ENCODE measurements around the gene SMCO2.
A peak's percentile ranks its signal among the peaks of the same experiment; 100 is the strongest.

The SMCO2 gene

DNA sequence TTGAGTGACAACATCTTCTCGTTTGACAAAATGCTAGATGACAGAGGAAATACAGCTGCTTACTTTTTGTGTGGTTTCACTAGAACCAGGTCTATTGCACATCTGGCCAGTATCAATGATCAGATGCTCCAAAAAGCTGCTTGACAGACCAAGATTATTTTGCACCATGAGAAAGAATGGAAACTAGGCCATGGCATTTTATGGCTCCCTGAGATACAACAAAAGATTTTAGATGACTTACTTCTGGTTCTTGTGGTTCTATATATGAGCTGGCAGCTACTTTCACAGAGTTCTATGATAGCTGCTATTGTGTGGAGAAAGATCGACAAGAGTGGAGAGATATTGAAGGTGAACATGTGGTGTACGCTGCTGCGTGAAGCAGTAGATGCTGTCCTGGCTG, 51.6 kb downstream of the SMCO2 start:
- Histone ChIP-seq H3K4me1 (ENCODE audit: insufficient read depth, insufficient read length) (no peaks in the 10 kb centered on the region), H3K27me3 (ENCODE audit: insufficient read depth, insufficient read length) (no peaks in the 10 kb centered on the region), H3K9me3 (ENCODE audit: insufficient read depth, low read length) (no peaks in the 10 kb centered on the region), H3K9ac (ENCODE audit: insufficient read length, low read depth) (no peak overlapping the region), H3K36me3 (ENCODE audit: insufficient read depth, insufficient read length, low read length) (no peaks in the 10 kb centered on the region), H3K4me3 (ENCODE audit: insufficient read length, low read depth) (no peak overlapping the region)
- DNase-seq (ENCODE audit: low read depth, low spot score) = no peak
- TF ChIP-seq ZNF274 (IDR thresholded peaks at IDR 0.05; ENCODE audit: low read depth, low read length) = no peak
- TF ChIP-seq YY1 (IDR thresholded peaks at IDR 0.05; ENCODE audit: insufficient read depth, insufficient read length) = no peak
- TF ChIP-seq SUZ12 (IDR thresholded peaks at IDR 0.05; ENCODE audit: extremely low read depth, insufficient read depth, insufficient read length) = no peak

DNA sequence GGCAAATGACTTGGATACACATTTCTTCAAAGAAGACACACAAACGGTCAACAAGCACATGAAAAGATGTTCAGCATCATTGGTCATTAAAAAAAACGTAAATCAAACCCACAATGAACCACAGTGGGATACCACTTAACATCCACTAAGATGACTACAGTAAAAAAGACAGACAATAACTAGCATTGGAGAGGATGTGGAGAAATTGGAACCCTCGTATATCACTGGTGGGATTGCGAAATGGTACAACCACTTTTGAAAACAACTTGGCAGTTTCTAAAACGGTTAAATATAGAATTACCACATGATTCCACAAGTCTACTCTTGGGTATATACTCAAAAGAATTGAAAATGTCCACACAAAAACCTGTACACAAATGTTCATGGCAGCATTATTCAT, 52.2 kb downstream of the SMCO2 start:
- DNase-seq (ENCODE audit: low read depth, low spot score) = no peak
- no peaks in the 10 kb centered on the region for H3K27me3 ChIP-seq (ENCODE audit: insufficient read depth, insufficient read length)
- no peaks in the 10 kb centered on the region for H3K4me1 ChIP-seq (ENCODE audit: insufficient read depth, insufficient read length)
- no peak overlapping the region for H3K4me3 ChIP-seq (ENCODE audit: insufficient read length, low read depth)
- H3K9me3 ChIP-seq (ENCODE audit: insufficient read depth, low read length) = no peaks in the 10 kb centered on the region
- TF ChIP-seq ZNF274 (IDR thresholded peaks at IDR 0.05; ENCODE audit: low read depth, low read length) (no peak), YY1 (IDR thresholded peaks at IDR 0.05; ENCODE audit: insufficient read depth, insufficient read length) (no peak), SUZ12 (IDR thresholded peaks at IDR 0.05; ENCODE audit: extremely low read depth, insufficient read depth, insufficient read length) (no peak)
- H3K9ac ChIP-seq (ENCODE audit: insufficient read length, low read depth) = no peak overlapping the region
- no peaks in the 10 kb centered on the region for H3K36me3 ChIP-seq (ENCODE audit: insufficient read depth, insufficient read length, low read length)

DNA sequence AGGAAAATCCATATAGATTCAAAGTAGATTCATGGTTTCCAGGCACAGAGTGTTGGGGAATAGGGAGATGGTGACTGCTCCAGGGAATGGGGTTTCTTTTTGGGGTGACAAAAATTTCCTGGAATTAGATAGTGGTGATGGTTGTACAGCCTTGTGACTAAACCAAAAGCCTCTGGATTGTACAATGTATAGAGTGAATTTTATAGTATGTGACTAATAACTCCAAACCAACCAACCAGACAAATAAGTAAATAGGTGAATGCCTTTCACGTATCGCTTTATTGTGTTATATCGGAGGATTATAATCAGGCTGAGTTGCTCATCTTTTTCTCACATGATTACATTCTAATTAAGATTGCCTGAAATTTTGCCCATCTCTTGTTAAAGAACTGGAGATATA, 52.8 kb downstream of the SMCO2 start:
- Histone ChIP-seq H3K27me3 (ENCODE audit: insufficient read depth, insufficient read length) (no peaks in the 10 kb centered on the region), H3K9me3 (ENCODE audit: insufficient read depth, low read length) (no peaks in the 10 kb centered on the region), H3K4me3 (ENCODE audit: insufficient read length, low read depth) (no peak overlapping the region), H3K9ac (ENCODE audit: insufficient read length, low read depth) (no peak overlapping the region), H3K36me3 (ENCODE audit: insufficient read depth, insufficient read length, low read length) (no peaks in the 10 kb centered on the region), H3K4me1 (ENCODE audit: insufficient read depth, insufficient read length) (no peaks in the 10 kb centered on the region)
- no peak for DNase-seq (ENCODE audit: low read depth, low spot score)
- no peak for TF ChIP-seq YY1 (IDR thresholded peaks at IDR 0.05; ENCODE audit: insufficient read depth, insufficient read length)
- TF ChIP-seq SUZ12 (IDR thresholded peaks at IDR 0.05; ENCODE audit: extremely low read depth, insufficient read depth, insufficient read length) = no peak
- TF ChIP-seq ZNF274 (IDR thresholded peaks at IDR 0.05; ENCODE audit: low read depth, low read length) = no peak

DNA sequence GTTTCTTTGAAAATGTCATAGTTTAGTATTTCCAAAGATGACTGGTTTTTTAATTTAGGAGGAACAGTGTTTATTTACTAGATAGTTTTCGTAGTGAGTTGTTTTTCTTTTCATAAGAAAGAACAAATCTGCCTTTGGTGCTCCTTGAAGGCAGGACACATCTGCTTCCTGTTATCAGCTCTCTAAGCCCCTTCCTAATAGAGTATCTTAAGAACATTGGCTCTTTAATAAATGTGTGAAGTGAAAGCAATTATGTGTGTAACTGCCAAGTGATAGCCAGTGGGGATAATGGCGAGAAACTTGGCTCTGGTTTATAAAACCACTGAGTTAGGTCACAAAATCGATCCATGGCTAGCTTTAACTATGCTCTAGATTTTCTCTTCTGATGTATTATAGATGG, 54.0 kb downstream of the SMCO2 start:
- Histone ChIP-seq H3K9ac (ENCODE audit: insufficient read length, low read depth) (no peak overlapping the region), H3K36me3 (ENCODE audit: insufficient read depth, insufficient read length, low read length) (no peaks in the 10 kb centered on the region), H3K27me3 (ENCODE audit: insufficient read depth, insufficient read length) (no peaks in the 10 kb centered on the region), H3K4me1 (ENCODE audit: insufficient read depth, insufficient read length) (no peaks in the 10 kb centered on the region), H3K9me3 (ENCODE audit: insufficient read depth, low read length) (no peaks in the 10 kb centered on the region), H3K4me3 (ENCODE audit: insufficient read length, low read depth) (no peak overlapping the region)
- no peak for TF ChIP-seq SUZ12 (IDR thresholded peaks at IDR 0.05; ENCODE audit: extremely low read depth, insufficient read depth, insufficient read length)
- no peak for TF ChIP-seq YY1 (IDR thresholded peaks at IDR 0.05; ENCODE audit: insufficient read depth, insufficient read length)
- TF ChIP-seq ZNF274 (IDR thresholded peaks at IDR 0.05; ENCODE audit: low read depth, low read length) = no peak
- DNase-seq (ENCODE audit: low read depth, low spot score) = no peak

DNA sequence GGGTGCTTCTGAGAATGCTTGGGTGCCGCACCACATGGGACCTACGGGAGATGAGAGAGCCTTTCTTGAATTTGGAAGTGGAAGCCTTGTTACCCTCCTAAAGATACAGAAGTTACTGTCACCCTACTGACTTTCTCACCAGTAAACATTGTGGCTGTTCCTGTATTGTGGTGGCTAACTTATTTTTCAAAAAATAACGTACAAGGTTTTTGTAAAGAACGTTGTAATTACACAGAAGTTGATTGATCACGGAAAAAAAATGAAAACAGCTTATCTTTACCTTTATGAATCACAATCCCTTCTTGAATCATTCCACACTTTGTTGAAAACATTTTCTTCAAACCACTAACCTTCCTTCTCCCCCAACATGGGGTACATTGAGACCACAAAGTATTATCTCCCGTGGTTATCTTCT, 55.5 kb downstream of the SMCO2 start:
- Histone ChIP-seq H3K4me3 (ENCODE audit: insufficient read length, low read depth) (no peak overlapping the region), H3K4me1 (ENCODE audit: insufficient read depth, insufficient read length) (no peaks in the 10 kb centered on the region), H3K9ac (ENCODE audit: insufficient read length, low read depth) (no peak overlapping the region), H3K27me3 (ENCODE audit: insufficient read depth, insufficient read length) (no peaks in the 10 kb centered on the region), H3K36me3 (ENCODE audit: insufficient read depth, insufficient read length, low read length) (no peaks in the 10 kb centered on the region), H3K9me3 (ENCODE audit: insufficient read depth, low read length) (no peaks in the 10 kb centered on the region)
- DNase-seq (ENCODE audit: low read depth, low spot score) = no peak
- TF ChIP-seq YY1 (IDR thresholded peaks at IDR 0.05; ENCODE audit: insufficient read depth, insufficient read length) (no peak), ZNF274 (IDR thresholded peaks at IDR 0.05; ENCODE audit: low read depth, low read length) (no peak), SUZ12 (IDR thresholded peaks at IDR 0.05; ENCODE audit: extremely low read depth, insufficient read depth, insufficient read length) (no peak)

DNA sequence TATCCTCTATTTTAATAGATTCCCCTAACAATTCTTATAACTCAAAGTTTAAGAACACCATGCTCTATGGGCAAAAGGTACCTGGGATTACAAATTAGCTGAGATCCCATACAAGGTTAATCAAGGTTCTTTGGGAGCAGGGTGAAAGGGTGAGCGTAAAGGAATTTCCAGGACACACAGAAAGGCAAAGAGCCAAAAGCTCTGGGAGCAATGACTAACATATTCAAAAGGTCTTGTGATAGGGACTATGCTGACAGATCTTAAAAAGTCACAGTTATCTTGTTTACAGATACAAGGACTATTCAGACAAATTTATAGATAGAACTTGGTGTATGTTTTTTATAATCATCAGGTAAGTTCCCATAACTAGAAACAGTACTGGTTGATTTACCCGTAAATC, 58.0 kb downstream of the SMCO2 start:
- DNase-seq (ENCODE audit: low read depth, low spot score) = no peak
- H3K36me3 ChIP-seq (ENCODE audit: insufficient read depth, insufficient read length, low read length) = no peaks in the 10 kb centered on the region
- H3K9me3 ChIP-seq (ENCODE audit: insufficient read depth, low read length) = no peaks in the 10 kb centered on the region
- H3K4me3 ChIP-seq (ENCODE audit: insufficient read length, low read depth) = no peak overlapping the region
- no peak overlapping the region for H3K9ac ChIP-seq (ENCODE audit: insufficient read length, low read depth)
- H3K27me3 ChIP-seq (ENCODE audit: insufficient read depth, insufficient read length) = no peaks in the 10 kb centered on the region
- H3K4me1 ChIP-seq (ENCODE audit: insufficient read depth, insufficient read length) = no peaks in the 10 kb centered on the region
- no peak for TF ChIP-seq ZNF274 (IDR thresholded peaks at IDR 0.05; ENCODE audit: low read depth, low read length)
- TF ChIP-seq YY1 (IDR thresholded peaks at IDR 0.05; ENCODE audit: insufficient read depth, insufficient read length) = no peak
- no peak for TF ChIP-seq SUZ12 (IDR thresholded peaks at IDR 0.05; ENCODE audit: extremely low read depth, insufficient read depth, insufficient read length)

DNA sequence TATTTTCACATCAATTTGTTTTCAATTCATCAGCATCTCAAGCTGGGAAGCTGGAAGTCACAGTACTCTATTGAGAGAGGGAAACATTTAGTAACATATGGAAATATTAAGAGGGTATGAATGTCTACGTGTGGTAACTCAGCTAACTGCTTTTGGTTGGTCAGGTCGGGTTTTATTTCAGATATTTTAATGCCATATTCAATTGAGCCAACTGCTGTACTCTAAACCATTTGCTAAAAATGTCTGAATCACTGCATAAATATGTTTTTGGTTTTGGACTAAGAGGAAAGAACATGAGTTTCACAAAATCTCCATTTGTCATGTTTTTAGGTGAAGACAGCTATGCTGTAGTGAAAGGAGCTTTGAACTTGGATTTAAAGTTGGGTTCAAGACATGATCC, 58.6 kb downstream of the SMCO2 start:
- no peak for TF ChIP-seq YY1 (IDR thresholded peaks at IDR 0.05; ENCODE audit: insufficient read depth, insufficient read length)
- TF ChIP-seq ZNF274 (IDR thresholded peaks at IDR 0.05; ENCODE audit: low read depth, low read length) = no peak
- TF ChIP-seq SUZ12 (IDR thresholded peaks at IDR 0.05; ENCODE audit: extremely low read depth, insufficient read depth, insufficient read length) = no peak
- no peak overlapping the region for H3K9ac ChIP-seq (ENCODE audit: insufficient read length, low read depth)
- no peaks in the 10 kb centered on the region for H3K4me1 ChIP-seq (ENCODE audit: insufficient read depth, insufficient read length)
- no peaks in the 10 kb centered on the region for H3K27me3 ChIP-seq (ENCODE audit: insufficient read depth, insufficient read length)
- H3K9me3 ChIP-seq (ENCODE audit: insufficient read depth, low read length) = no peaks in the 10 kb centered on the region
- no peak overlapping the region for H3K4me3 ChIP-seq (ENCODE audit: insufficient read length, low read depth)
- H3K36me3 ChIP-seq (ENCODE audit: insufficient read depth, insufficient read length, low read length) = no peaks in the 10 kb centered on the region
- DNase-seq (ENCODE audit: low read depth, low spot score) = no peak

DNA sequence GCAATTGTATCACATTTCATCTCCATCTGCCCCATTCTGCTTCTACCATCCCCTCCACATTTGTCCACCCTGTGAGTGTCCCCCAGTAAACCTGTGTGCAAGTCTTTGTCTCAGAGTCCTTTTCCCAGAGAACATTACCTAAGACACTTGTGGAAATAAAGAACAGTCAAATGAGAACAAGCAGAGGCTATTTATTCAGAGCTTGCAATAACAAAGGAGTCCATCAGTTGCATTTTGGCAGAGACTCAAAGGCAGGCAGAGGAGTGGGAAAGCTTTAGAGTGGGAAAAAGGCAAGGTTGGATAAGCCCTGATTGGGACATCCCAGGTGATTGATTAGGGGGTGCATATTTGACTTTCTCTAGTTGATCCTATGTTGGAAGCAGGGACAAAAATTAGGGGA, 59.2 kb downstream of the SMCO2 start:
- TF ChIP-seq ZNF274 (IDR thresholded peaks at IDR 0.05; ENCODE audit: low read depth, low read length) = no peak
- no peak for TF ChIP-seq SUZ12 (IDR thresholded peaks at IDR 0.05; ENCODE audit: extremely low read depth, insufficient read depth, insufficient read length)
- TF ChIP-seq YY1 (IDR thresholded peaks at IDR 0.05; ENCODE audit: insufficient read depth, insufficient read length) = no peak
- no peaks in the 10 kb centered on the region for H3K27me3 ChIP-seq (ENCODE audit: insufficient read depth, insufficient read length)
- no peaks in the 10 kb centered on the region for H3K36me3 ChIP-seq (ENCODE audit: insufficient read depth, insufficient read length, low read length)
- H3K9ac ChIP-seq (ENCODE audit: insufficient read length, low read depth) = no peak overlapping the region
- no peaks in the 10 kb centered on the region for H3K9me3 ChIP-seq (ENCODE audit: insufficient read depth, low read length)
- peak; percentile 28 for DNase-seq (ENCODE audit: low read depth, low spot score)
- H3K4me1 ChIP-seq (ENCODE audit: insufficient read depth, insufficient read length) = no peaks in the 10 kb centered on the region
- no peak overlapping the region for H3K4me3 ChIP-seq (ENCODE audit: insufficient read length, low read depth)
